ENCODE data around the gene CEP192.

The CEP192 gene

GRCh38 chr18:13126966-13127598, 135.9 kb downstream of the CEP192 start:
- CTCF ChIA-PET, result interaction anchor here (1.0 kb wide), 1 partner anchor 33 kb away, joined by 3 read pairs; no protein-coding TSS in a partner anchor
- no peak overlapping the region for H3K27ac ChIP-seq (ENCODE audit: extremely low read depth, low read depth, low read length)
- no peaks in the 10 kb centered on the region for H3K4me1 ChIP-seq (ENCODE audit: control insufficient read depth, insufficient read depth, low read length)
- no peaks in the 10 kb centered on the region for H3K9me3 ChIP-seq (ENCODE audit: control insufficient read depth, insufficient read depth, low read depth, low read length)
- POLR2A ChIA-PET, result no interaction called here
- H3K4me3 ChIP-seq (ENCODE audit: low read depth, low read length), result no peak overlapping the region
- peaks cover 4 to 19% of the 10 kb centered on the region in 2 experiments for H3K36me3 ChIP-seq (ENCODE audit: control insufficient read depth in 2 of 2, insufficient read depth in 1 of 2, low read length in 2 of 2)
- TF ChIP-seq ZNF701 (tag by site-specific recombination; IDR thresholded peaks at IDR 0.05) (no peak), ZNF623 (tag by site-specific recombination; IDR thresholded peaks at IDR 0.05) (no peak), PRDM4 (tag by site-specific recombination; IDR thresholded peaks at IDR 0.05) (no peak)

- H3K4me1 ChIP-seq (ENCODE audit: control insufficient read depth, insufficient read depth, low read length), result no peaks in the 10 kb centered on the region
- peaks cover 0 to 11% of the 10 kb centered on the region in 2 experiments; a peak in 2 of 3 replicates for H3K36me3 ChIP-seq (ENCODE audit: control insufficient read depth in 2 of 2, insufficient read depth in 1 of 2, low read length in 2 of 2)
- no peak overlapping the region for H3K4me3 ChIP-seq (ENCODE audit: low read depth, low read length)
- TF ChIP-seq ZNF621 (tag by site-specific recombination; IDR thresholded peaks at IDR 0.05), result no peak
- TF ChIP-seq WT1 (tag by site-specific recombination; IDR thresholded peaks at IDR 0.05), result no peak
- TF ChIP-seq PRDM10 (tag by site-specific recombination; IDR thresholded peaks at IDR 0.05), result no peak
- TF ChIP-seq ZNF426 (tag by site-specific recombination; IDR thresholded peaks at IDR 0.05), result no peak
- no peak for TF ChIP-seq ZNF23 (tag by site-specific recombination; IDR thresholded peaks at IDR 0.05; ENCODE audit: borderline replicate concordance)
- TF ChIP-seq BCL11A (tag by site-specific recombination; IDR thresholded peaks at IDR 0.05; ENCODE audit: low read depth), result no peak
- no peak for TF ChIP-seq KLF9 (tag by site-specific recombination; IDR thresholded peaks at IDR 0.05; ENCODE audit: low read depth)
- TF ChIP-seq ZNF558 (tag by site-specific recombination; IDR thresholded peaks at IDR 0.05), result no peak
- TF ChIP-seq ZNF433 (tag by site-specific recombination; IDR thresholded peaks at IDR 0.05; ENCODE audit: low read depth), result no peak
- TF ChIP-seq ZNF132 (tag by site-specific recombination; IDR thresholded peaks at IDR 0.05; ENCODE audit: borderline replicate concordance), result no peak
- CTCF ChIA-PET, result no interaction called here
- H3K27ac ChIP-seq (ENCODE audit: extremely low read depth, low read depth, low read length), result no peak overlapping the region
- no peaks in the 10 kb centered on the region for H3K9me3 ChIP-seq (ENCODE audit: control insufficient read depth, insufficient read depth, low read depth, low read length)
- POLR2A ChIA-PET, result no interaction called here
Measured at GRCh38 chr18:13131283-13131682, 140.1 kb downstream of the CEP192 start.

GRCh38 chr18:13134551-13135401, 143.6 kb downstream of the CEP192 start:
- no peak overlapping the region for H3K4me3 ChIP-seq (ENCODE audit: low read depth, low read length)
- H3K9me3 ChIP-seq (ENCODE audit: control insufficient read depth, insufficient read depth, low read depth, low read length), result no peaks in the 10 kb centered on the region
- TF ChIP-seq ZNF10 (tag by site-specific recombination; IDR thresholded peaks at IDR 0.05) (no peak), REST (tag by site-specific recombination; IDR thresholded peaks at IDR 0.05) (peak; percentile 35; the same call in 1 of the 2 replicates), ZNF394 (tag by site-specific recombination; IDR thresholded peaks at IDR 0.05; ENCODE audit: borderline replicate concordance) (no peak), ZNF350 (tag by site-specific recombination; IDR thresholded peaks at IDR 0.05) (no peak)
- H3K36me3 ChIP-seq (ENCODE audit: control insufficient read depth in 2 of 2, insufficient read depth in 1 of 2, low read length in 2 of 2), result no peaks in the 10 kb centered on the region; a peak in 1 of 3 replicates
- H3K4me1 ChIP-seq (ENCODE audit: control insufficient read depth, insufficient read depth, low read length), result no peaks in the 10 kb centered on the region
- ChIA-PET CTCF (interaction anchor here (2.6 kb wide), 1 partner anchor 24 kb away, joined by 9 read pairs; no protein-coding TSS in a partner anchor), POLR2A (no interaction called here)
- H3K27ac ChIP-seq (ENCODE audit: extremely low read depth, low read depth, low read length), result no peak overlapping the region
